Measurements from ENCODE around the gene ADAMTSL3. TPM values are rescaled to one million over a fixed set of nuclear protein-coding genes. Genes with fewer than 3 reads are reported as not detected.

The ADAMTSL3 gene
- polyA plus RNA-seq, 1 donor from 2014 or later: 0.51 TPM

GRCh38 chr15:83929619-83930018, 275.7 kb downstream of the ADAMTSL3 start:
- H3K9me2 ChIP-seq (ENCODE audit: insufficient read depth, low read length): no peaks in the 10 kb centered on the region
- TF ChIP-seq CTCF (IDR thresholded peaks at IDR 0.05; ENCODE audit: poor library complexity, severe bottlenecking) (no peak), TAF1 (IDR thresholded peaks at IDR 0.05; ENCODE audit: low read depth) (no peak), EP300 (conservative IDR thresholded peaks at IDR 0.05; ENCODE audit: poor library complexity, severe bottlenecking) (no peak), EZH2 (IDR thresholded peaks at IDR 0.05; ENCODE audit: borderline replicate concordance, insufficient read depth, low read length, poor library complexity, severe bottlenecking) (no peak), MXI1 (conservative IDR thresholded peaks at IDR 0.05; ENCODE audit: poor library complexity, severe bottlenecking) (no peak), POLR2AphosphoS5 (IDR thresholded peaks at IDR 0.05) (no peak), REST (IDR thresholded peaks at IDR 0.05; ENCODE audit: borderline replicate concordance) (no peak), RAD21 (conservative IDR thresholded peaks at IDR 0.05) (no peak), SMC3 (conservative IDR thresholded peaks at IDR 0.05; ENCODE audit: poor library complexity) (no peak)

GRCh38 chr15:83930392-83931212, 276.7 kb downstream of the ADAMTSL3 start:
- H2AFZ ChIP-seq (ENCODE audit: low read depth, low read length): no peak overlapping the region
- H3K9me3 ChIP-seq (ENCODE audit: low read length): no peaks in the 10 kb centered on the region
- no peaks in the 10 kb centered on the region for H3K79me2 ChIP-seq (replicated peaks; ENCODE audit: insufficient read depth, low read length)
- no peak for TF ChIP-seq CTCF (IDR thresholded peaks at IDR 0.05; ENCODE audit: poor library complexity, severe bottlenecking)
- no peak for TF ChIP-seq TAF1 (IDR thresholded peaks at IDR 0.05; ENCODE audit: low read depth)
- no peak for TF ChIP-seq SMC3 (conservative IDR thresholded peaks at IDR 0.05; ENCODE audit: poor library complexity)
- TF ChIP-seq MXI1 (conservative IDR thresholded peaks at IDR 0.05; ENCODE audit: poor library complexity, severe bottlenecking): no peak
- TF ChIP-seq REST (IDR thresholded peaks at IDR 0.05; ENCODE audit: borderline replicate concordance): no peak
- no peak for TF ChIP-seq RAD21 (conservative IDR thresholded peaks at IDR 0.05)
- no peak for TF ChIP-seq EZH2 (IDR thresholded peaks at IDR 0.05; ENCODE audit: borderline replicate concordance, insufficient read depth, low read length, poor library complexity, severe bottlenecking)
- no peak for TF ChIP-seq EP300 (conservative IDR thresholded peaks at IDR 0.05; ENCODE audit: poor library complexity, severe bottlenecking)
- no peak for TF ChIP-seq POLR2AphosphoS5 (IDR thresholded peaks at IDR 0.05)
- H3K9me2 ChIP-seq (ENCODE audit: insufficient read depth, low read length): no peaks in the 10 kb centered on the region
- H3K36me3 ChIP-seq (ENCODE audit: insufficient read depth, low read length): no peaks in the 10 kb centered on the region
- H3F3A ChIP-seq (ENCODE audit: insufficient read depth, low read length, poor library complexity, severe bottlenecking): no peaks in the 10 kb centered on the region
- no peaks in the 10 kb centered on the region for H4K20me1 ChIP-seq (ENCODE audit: insufficient read depth)
- no peaks in the 10 kb centered on the region for H3K27me3 ChIP-seq (ENCODE audit: insufficient read depth, low read depth, low read length)
- H3K9ac ChIP-seq (ENCODE audit: low read length): no peak overlapping the region
- H3K4me3 ChIP-seq (ENCODE audit: low read length): no peak overlapping the region
- no peak overlapping the region for H3K4me2 ChIP-seq (ENCODE audit: low read length)
- no peak overlapping the region for H3K27ac ChIP-seq (ENCODE audit: low read length)

More at GRCh38 chr15:83929619-83930018, 275.7 kb downstream of the ADAMTSL3 start:
- Histone ChIP-seq H3K4me2 (ENCODE audit: low read length) (no peak overlapping the region), H2AFZ (ENCODE audit: low read depth, low read length) (no peak overlapping the region), H3K79me2 (replicated peaks; ENCODE audit: insufficient read depth, low read length) (no peaks in the 10 kb centered on the region), H3K27ac (ENCODE audit: low read length) (no peak overlapping the region), H3K4me3 (ENCODE audit: low read length) (no peak overlapping the region), H3K36me3 (ENCODE audit: insufficient read depth, low read length) (no peaks in the 10 kb centered on the region), H4K20me1 (ENCODE audit: insufficient read depth) (no peaks in the 10 kb centered on the region), H3K9me3 (ENCODE audit: low read length) (no peaks in the 10 kb centered on the region), H3F3A (ENCODE audit: insufficient read depth, low read length, poor library complexity, severe bottlenecking) (no peaks in the 10 kb centered on the region), H3K27me3 (ENCODE audit: insufficient read depth, low read depth, low read length) (no peaks in the 10 kb centered on the region), H3K9ac (ENCODE audit: low read length) (no peak overlapping the region)

Measured in neural cell (in vitro differentiated cells).